Ishikawa (cell line): Measurements from ENCODE around the gene POLR3A.
A peak's percentile ranks its signal among the peaks of the same experiment; 100 is the strongest.

Source experiments
- CEBPB ChIP-seq: IDR thresholded peaks from 2 replicates; pipeline ENCODE4 v1.6.1; 2012
- CREB1 ChIP-seq: IDR thresholded peaks from 2 replicates; pipeline ENCODE4 v1.6.1; 2012; ENCODE audit warnings: low read depth
- EGR1 ChIP-seq: IDR thresholded peaks from 2 replicates; pipeline ENCODE4 v1.6.1; 2012
- EP300 ChIP-seq: IDR thresholded peaks from 2 replicates; pipeline ENCODE4 v1.6.1; 2012; ENCODE audit warnings: borderline replicate concordance
- FOXM1 ChIP-seq: IDR thresholded peaks from 2 replicates; pipeline ENCODE4 v1.6.1; 2012; ENCODE audit warnings: low read depth, borderline replicate concordance
- NFIC ChIP-seq: IDR thresholded peaks from 2 replicates; pipeline ENCODE4 v1.6.1; 2012
- RAD21 ChIP-seq: IDR thresholded peaks from 2 replicates; pipeline ENCODE4 v1.6.1; 2012; ENCODE audit warnings: low read depth
- REST ChIP-seq: IDR thresholded peaks from 2 replicates; pipeline ENCODE4 v1.6.1; 2012; ENCODE audit warnings: low read depth, mild to moderate bottlenecking
- TAF1 ChIP-seq: IDR thresholded peaks from 2 replicates; pipeline ENCODE4 v1.6.1; 2012; ENCODE audit warnings: low read depth, mild to moderate bottlenecking
- TCF12 ChIP-seq: IDR thresholded peaks from 2 replicates; pipeline ENCODE4 v1.6.1; 2012; ENCODE audit warnings: low read depth
- TEAD4 ChIP-seq: IDR thresholded peaks from 2 replicates; pipeline ENCODE4 v1.6.1; 2012
- YY1 ChIP-seq: IDR thresholded peaks from 2 replicates; pipeline ENCODE4 v1.6.1; 2012; ENCODE audit warnings: low read depth
- ZBTB7A ChIP-seq: IDR thresholded peaks from 2 replicates; pipeline ENCODE4 v1.6.1; 2012; ENCODE audit warnings: low read depth
- TF ChIP-seq, protein P1 (sequence below): IDR thresholded peaks from 2 replicates; pipeline ENCODE4 v1.6.1; 2012
- TF ChIP-seq, protein P2 (sequence below): IDR thresholded peaks from 2 replicates; pipeline ENCODE4 v1.6.1; 2012

POLR3A gene

DNA sequence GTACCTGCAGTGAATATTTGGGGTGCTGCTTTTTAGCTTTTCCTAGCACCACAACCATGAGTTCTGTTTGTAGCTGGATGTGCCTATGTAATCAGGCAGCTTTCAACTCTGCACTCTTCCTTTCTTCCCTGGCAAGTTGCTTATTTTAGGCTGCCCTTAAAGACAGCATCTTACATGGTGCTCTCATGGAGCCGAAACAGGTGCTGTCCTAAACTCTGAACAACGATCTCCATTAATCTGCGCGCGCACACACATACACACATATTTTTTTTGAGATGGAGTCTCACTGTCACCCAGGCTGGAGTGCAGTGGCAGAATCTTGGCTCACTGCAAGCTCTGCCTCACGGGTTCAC, 13.4 kb upstream of the POLR3A start:
- TF ChIP-seq, protein P1, sequence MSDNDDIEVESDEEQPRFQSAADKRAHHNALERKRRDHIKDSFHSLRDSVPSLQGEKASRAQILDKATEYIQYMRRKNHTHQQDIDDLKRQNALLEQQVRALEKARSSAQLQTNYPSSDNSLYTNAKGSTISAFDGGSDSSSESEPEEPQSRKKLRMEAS, result no peak
- TF ChIP-seq EP300 (no peak), ZBTB7A (no peak), CEBPB (no peak), RAD21 (no peak), YY1 (no peak), FOXM1 (no peak), TAF1 (no peak), TEAD4 (no peak), TCF12 (no peak), REST (no peak), EGR1 (no peak), CREB1 (no peak)

GRCh38 chr10:78042058-78042751, 12.9 kb upstream of the POLR3A start:
- TF ChIP-seq NFIC (0 out of 2 replicates have a peak, but pooled peaks have one; percentile 6), ZBTB7A (no peak)

- no peak for TF ChIP-seq CEBPB
- no peak for TF ChIP-seq TEAD4
- TF ChIP-seq NFIC, result no peak
- no peak for TF ChIP-seq EP300
- TF ChIP-seq TCF12, result no peak
- TF ChIP-seq ZBTB7A, result no peak
- no peak for TF ChIP-seq YY1
- no peak for TF ChIP-seq RAD21
- no peak for TF ChIP-seq EGR1
- TF ChIP-seq REST, result no peak
- TF ChIP-seq, protein P2, sequence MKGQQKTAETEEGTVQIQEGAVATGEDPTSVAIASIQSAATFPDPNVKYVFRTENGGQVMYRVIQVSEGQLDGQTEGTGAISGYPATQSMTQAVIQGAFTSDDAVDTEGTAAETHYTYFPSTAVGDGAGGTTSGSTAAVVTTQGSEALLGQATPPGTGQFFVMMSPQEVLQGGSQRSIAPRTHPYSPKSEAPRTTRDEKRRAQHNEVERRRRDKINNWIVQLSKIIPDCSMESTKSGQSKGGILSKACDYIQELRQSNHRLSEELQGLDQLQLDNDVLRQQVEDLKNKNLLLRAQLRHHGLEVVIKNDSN, result no peak
- no peak for TF ChIP-seq CREB1
- TF ChIP-seq FOXM1, result no peak
- no peak for TF ChIP-seq TAF1
- TF ChIP-seq, protein P1, result no peak
Measured at GRCh38 chr10:78041170-78042057, 12.1 kb upstream of the POLR3A start.

DNA sequence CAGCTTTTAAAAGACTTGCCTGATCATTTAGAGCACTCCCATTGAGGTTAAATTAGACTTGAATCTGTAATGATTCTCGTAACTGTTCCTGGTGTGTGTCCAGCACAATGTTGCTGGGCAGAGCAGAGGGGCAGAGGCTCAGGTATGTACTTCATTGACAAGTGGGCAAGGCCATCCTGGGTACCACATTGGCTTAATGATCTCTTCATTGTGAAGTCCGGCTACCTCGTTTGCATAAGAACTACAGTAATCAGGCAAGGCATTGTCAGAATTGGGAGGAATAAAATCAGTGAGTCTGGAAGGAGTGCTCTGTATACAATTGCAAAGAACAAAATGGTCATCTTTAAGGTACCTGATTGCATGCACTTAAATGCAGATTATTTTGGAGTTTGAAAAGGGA, 10.4 kb upstream of the POLR3A start:
- TF ChIP-seq, protein P2, result no peak
- TF ChIP-seq RAD21 (no peak), FOXM1 (no peak), CEBPB (no peak), TAF1 (no peak), YY1 (no peak), EP300 (no peak), ZBTB7A (no peak), REST (no peak), EGR1 (no peak), NFIC (no peak), CREB1 (no peak)
- TF ChIP-seq, protein P1, result no peak
